Fibroblast of lung (primary cell): ENCODE measurements around the gene MAP4K5. TPM values are rescaled to one million over a fixed set of nuclear protein-coding genes. Genes with fewer than 3 reads are reported as not detected.

Source experiments
- DNase-seq, 2 donors: peaks; one replicate each; pipeline versions ENCODE4 v3.0.0 to v3.0.0-alpha.2; 2010; ENCODE audit warnings: low read depth in 2 of 2
- H2AFZ ChIP-seq: 2 replicates; pipeline ENCODE4 v1.5.1; 2012; ENCODE audit warnings: low read length, control low read depth, inconsistent platforms
- H3K27ac ChIP-seq: 2 replicates; pipeline ENCODE4 v1.5.1; 2011; ENCODE audit warnings: low read length, control low read depth; ENCODE audit not compliant: insufficient read depth
- H3K27me3 ChIP-seq: 2 replicates; pipeline ENCODE4 v1.5.1; 2011; ENCODE audit warnings: mild to moderate bottlenecking, low read length; ENCODE audit not compliant: control insufficient read depth, insufficient read depth
- H3K36me3 ChIP-seq: 2 replicates; pipeline ENCODE4 v1.5.1; 2011; ENCODE audit warnings: low read length; ENCODE audit not compliant: control insufficient read depth, insufficient read depth
- H3K4me1 ChIP-seq: 2 replicates; pipeline ENCODE4 v1.5.1; 2011; ENCODE audit warnings: low read length; ENCODE audit not compliant: control insufficient read depth, insufficient read depth; ENCODE audit errors: extremely low read depth
- H3K4me2 ChIP-seq: 2 replicates; pipeline ENCODE4 v1.5.1; 2011; ENCODE audit warnings: low read length, control low read depth; ENCODE audit not compliant: insufficient read depth; ENCODE audit errors: extremely low read depth
- H3K4me3 ChIP-seq, 4 experiments: fragments of 200-600 bp in 1 of 4; sonication (generic) in 1 of 4; replicated peaks in 1 of 4; 2 replicates each; pipeline ENCODE4 v1.5.1; 2011 to 2016; ENCODE audit warnings: low read length in 4 of 4, low read depth in 3 of 4, mild to moderate bottlenecking in 3 of 4, control low read depth in 2 of 4, inconsistent platforms in 1 of 4, mixed read lengths in 1 of 4; ENCODE audit not compliant: insufficient read depth in 1 of 4; ENCODE audit errors: control extremely low read depth in 1 of 4
- H3K79me2 ChIP-seq: 2 replicates; pipeline ENCODE4 v1.5.1; 2012; ENCODE audit warnings: mild to moderate bottlenecking, low read length, inconsistent platforms; ENCODE audit not compliant: control insufficient read depth, insufficient read depth
- H3K9ac ChIP-seq: 2 replicates; pipeline ENCODE4 v1.5.1; 2011; ENCODE audit warnings: mild to moderate bottlenecking, low read length, control low read depth; ENCODE audit not compliant: insufficient read depth
- H3K9me3 ChIP-seq: 2 replicates; pipeline ENCODE4 v1.5.1; 2012; ENCODE audit warnings: low read depth, low read length; ENCODE audit not compliant: control insufficient read depth, insufficient read depth
- H4K20me1 ChIP-seq: 2 replicates; pipeline ENCODE4 v1.5.1; 2011; ENCODE audit warnings: low read length; ENCODE audit not compliant: control insufficient read depth, insufficient read depth; ENCODE audit errors: extremely low read depth
- EZH2 ChIP-seq: IDR thresholded peaks from 2 replicates; pipeline ENCODE4 v1.5.1; 2012; ENCODE audit warnings: low read length, control low read depth, mild to moderate bottlenecking; ENCODE audit errors: missing control alignments
- polyA plus RNA-seq, 2 donors: library from polyadenylated mRNA; depleted of rRNA in 1 of 2; stranded (reverse) in 1 of 2; unstranded in 1 of 2; fragments of >200 nt; gene quantifications; 2 replicates each; pipeline ENCODE4 v1.2.1, GENCODE V29; 2011 to 2012; ENCODE audit warnings: missing spikeins in 1 of 2
- total RNA-seq: library from RNA; depleted of rRNA; stranded (reverse); fragments of >200 nt; gene quantifications from 2 replicates; pipeline ENCODE4 v1.2.1, GENCODE V29; 2014
- TF ChIP-seq, protein P1 (sequence below), 2 donors: IDR thresholded peaks in 1 of 2; conservative IDR thresholded peaks in 1 of 2; 1 replicate in 1 of 2; 2 replicates in 1 of 2; pipeline ENCODE4 v1.5.1; 2011 to 2012; ENCODE audit warnings: low read length in 2 of 2, control low read depth in 1 of 2, inconsistent platforms in 1 of 2, low read depth in 1 of 2, mild to moderate bottlenecking in 1 of 2

MAP4K5 gene
- total and polyA plus RNA-seq, 2 donors (not counting 1 experiment from before 2014, with no cell fraction given): 39.4 to 41.1 TPM

DNA sequence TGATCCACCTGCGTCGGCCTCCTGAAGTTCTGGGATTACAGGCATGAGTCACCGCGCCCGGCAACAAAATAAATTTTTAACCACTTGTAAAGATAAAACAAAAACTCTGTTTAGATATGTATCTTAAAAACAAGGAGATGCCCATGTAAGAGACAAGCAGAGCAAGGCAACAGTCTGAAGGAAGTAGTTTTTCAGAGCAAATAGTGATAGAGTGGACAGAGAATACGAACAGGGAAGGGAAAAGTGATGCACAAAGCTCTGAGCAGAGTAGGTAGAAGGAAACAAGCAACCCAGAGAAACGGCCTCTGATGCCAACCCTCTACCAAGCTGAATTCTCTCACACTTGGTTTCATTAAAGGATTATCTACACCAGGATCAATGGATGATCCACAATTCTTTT, 110.9 kb downstream of the MAP4K5 start:
- no peak for DNase-seq
- Histone ChIP-seq H3K9ac (no peak overlapping the region), H3K36me3 (peaks cover 8% of the 10 kb centered on the region), H3K4me1 (no peaks in the 10 kb centered on the region), H4K20me1 (no peaks in the 10 kb centered on the region), H3K79me2 (no peaks in the 10 kb centered on the region), H2AFZ (no peak overlapping the region), H3K4me2 (no peak overlapping the region), H3K4me3 (no peak overlapping the region), H3K27ac (no peak overlapping the region), H3K9me3 (no peaks in the 10 kb centered on the region), H3K27me3 (no peaks in the 10 kb centered on the region)
- TF ChIP-seq EZH2: no peak
- TF ChIP-seq, protein P1, sequence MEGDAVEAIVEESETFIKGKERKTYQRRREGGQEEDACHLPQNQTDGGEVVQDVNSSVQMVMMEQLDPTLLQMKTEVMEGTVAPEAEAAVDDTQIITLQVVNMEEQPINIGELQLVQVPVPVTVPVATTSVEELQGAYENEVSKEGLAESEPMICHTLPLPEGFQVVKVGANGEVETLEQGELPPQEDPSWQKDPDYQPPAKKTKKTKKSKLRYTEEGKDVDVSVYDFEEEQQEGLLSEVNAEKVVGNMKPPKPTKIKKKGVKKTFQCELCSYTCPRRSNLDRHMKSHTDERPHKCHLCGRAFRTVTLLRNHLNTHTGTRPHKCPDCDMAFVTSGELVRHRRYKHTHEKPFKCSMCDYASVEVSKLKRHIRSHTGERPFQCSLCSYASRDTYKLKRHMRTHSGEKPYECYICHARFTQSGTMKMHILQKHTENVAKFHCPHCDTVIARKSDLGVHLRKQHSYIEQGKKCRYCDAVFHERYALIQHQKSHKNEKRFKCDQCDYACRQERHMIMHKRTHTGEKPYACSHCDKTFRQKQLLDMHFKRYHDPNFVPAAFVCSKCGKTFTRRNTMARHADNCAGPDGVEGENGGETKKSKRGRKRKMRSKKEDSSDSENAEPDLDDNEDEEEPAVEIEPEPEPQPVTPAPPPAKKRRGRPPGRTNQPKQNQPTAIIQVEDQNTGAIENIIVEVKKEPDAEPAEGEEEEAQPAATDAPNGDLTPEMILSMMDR (conservative IDR thresholded peaks at IDR 0.05 in 1 of 2, IDR thresholded peaks at IDR 0.05 in 1 of 2; ENCODE audit: low read depth in 1 of 2, low read length in 2 of 2): no peak

DNA sequence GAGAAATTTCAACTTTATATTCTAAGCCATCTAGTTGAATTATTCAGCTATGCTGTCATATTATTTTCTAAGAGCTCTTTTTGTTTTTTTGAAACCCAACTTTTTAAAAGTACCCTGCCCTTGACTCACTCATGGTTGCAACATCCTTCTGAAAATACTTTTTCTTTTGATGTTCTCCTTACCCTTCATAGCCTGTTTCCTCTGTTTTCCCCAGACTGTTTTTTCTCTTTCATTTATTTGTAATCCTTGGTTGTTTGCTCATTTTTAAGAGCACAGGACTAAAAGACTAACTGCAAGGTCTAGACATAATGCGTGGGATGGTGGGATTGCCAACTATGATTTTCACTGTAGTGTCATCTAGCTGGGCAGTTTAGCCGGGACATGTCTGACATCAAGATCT, 114.5 kb downstream of the MAP4K5 start:
- Histone ChIP-seq H3K79me2 (no peaks in the 10 kb centered on the region), H3K4me2 (no peak overlapping the region), H3K36me3 (peaks cover 2% of the 10 kb centered on the region), H3K9ac (no peak overlapping the region), H4K20me1 (no peaks in the 10 kb centered on the region), H3K9me3 (no peaks in the 10 kb centered on the region), H3K4me1 (no peaks in the 10 kb centered on the region), H3K4me3 (no peak overlapping the region), H3K27me3 (no peaks in the 10 kb centered on the region), H3K27ac (no peak overlapping the region), H2AFZ (no peak overlapping the region)
- TF ChIP-seq, protein P1 (conservative IDR thresholded peaks at IDR 0.05 in 1 of 2, IDR thresholded peaks at IDR 0.05 in 1 of 2; ENCODE audit: low read depth in 1 of 2, low read length in 2 of 2): no peak
- TF ChIP-seq EZH2: no peak
- DNase-seq: peak in 1 of 2 donors; percentile 45

DNA sequence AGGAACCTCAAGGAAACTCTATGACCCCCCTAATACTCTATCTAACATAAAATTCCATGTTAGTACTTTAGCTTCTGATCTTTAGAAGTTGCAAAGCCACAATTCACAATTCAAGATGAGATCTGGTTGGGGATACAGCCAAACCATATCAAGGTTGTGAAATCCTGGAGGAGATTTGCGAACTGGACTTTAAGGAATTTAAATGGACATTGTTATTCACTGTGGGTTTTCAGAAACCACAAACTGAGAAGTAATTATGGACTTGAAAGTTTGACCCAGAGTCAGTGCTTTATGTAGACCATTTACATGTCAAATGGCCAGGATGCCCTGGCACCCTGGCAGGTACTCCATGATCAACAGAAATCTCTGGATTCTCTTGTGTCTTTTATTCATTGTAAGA, 121.4 kb downstream of the MAP4K5 start:
- TF ChIP-seq, protein P1 (conservative IDR thresholded peaks at IDR 0.05 in 1 of 2, IDR thresholded peaks at IDR 0.05 in 1 of 2; ENCODE audit: low read depth in 1 of 2, low read length in 2 of 2): no peak
- TF ChIP-seq EZH2: no peak
- H3K4me2 ChIP-seq: no peak overlapping the region
- peak; percentile 69 to 90 for DNase-seq
- no peak overlapping the region for H2AFZ ChIP-seq
- no peaks in the 10 kb centered on the region for H3K27me3 ChIP-seq
- no peaks in the 10 kb centered on the region for H4K20me1 ChIP-seq
- no peak overlapping the region for H3K4me3 ChIP-seq
- no peaks in the 10 kb centered on the region for H3K4me1 ChIP-seq
- H3K79me2 ChIP-seq: no peaks in the 10 kb centered on the region
- H3K9ac ChIP-seq: no peak overlapping the region
- no peaks in the 10 kb centered on the region for H3K9me3 ChIP-seq
- H3K27ac ChIP-seq: no peak overlapping the region
- H3K36me3 ChIP-seq: no peaks in the 10 kb centered on the region
